ENCODE data around the gene MBD5.

MBD5 gene

GRCh38 chr2:148451046-148451445 is 430.2 kb downstream of the MBD5 start:
- DNase-seq (ENCODE audit: low read depth in 4 of 4, low spot score in 1 of 4): no peak

GRCh38 chr2:148455791-148456190 is 434.9 kb downstream of the MBD5 start:
- DNase-seq (ENCODE audit: low read depth in 4 of 4, low spot score in 1 of 4): no peak

GRCh38 chr2:148458171-148458570 is 437.3 kb downstream of the MBD5 start:
- no peak for DNase-seq (ENCODE audit: low read depth in 4 of 4, low spot score in 1 of 4)

- no peak for DNase-seq (ENCODE audit: low read depth in 4 of 4, low spot score in 1 of 4)
These were observed 438.5 kb downstream of the MBD5 start for GRCh38 chr2:148459377-148459778.

GRCh38 chr2:148461876-148462275 is 441.0 kb downstream of the MBD5 start:
- DNase-seq (ENCODE audit: low read depth in 4 of 4, low spot score in 1 of 4): no peak

GRCh38 chr2:148475626-148476025 is 454.7 kb downstream of the MBD5 start:
- DNase-seq (ENCODE audit: low read depth in 4 of 4, low spot score in 1 of 4): no peak

- DNase-seq (ENCODE audit: low read depth in 4 of 4, low spot score in 1 of 4): no peak
These were observed 458.5 kb downstream of the MBD5 start for GRCh38 chr2:148479398-148479797.

DNA sequence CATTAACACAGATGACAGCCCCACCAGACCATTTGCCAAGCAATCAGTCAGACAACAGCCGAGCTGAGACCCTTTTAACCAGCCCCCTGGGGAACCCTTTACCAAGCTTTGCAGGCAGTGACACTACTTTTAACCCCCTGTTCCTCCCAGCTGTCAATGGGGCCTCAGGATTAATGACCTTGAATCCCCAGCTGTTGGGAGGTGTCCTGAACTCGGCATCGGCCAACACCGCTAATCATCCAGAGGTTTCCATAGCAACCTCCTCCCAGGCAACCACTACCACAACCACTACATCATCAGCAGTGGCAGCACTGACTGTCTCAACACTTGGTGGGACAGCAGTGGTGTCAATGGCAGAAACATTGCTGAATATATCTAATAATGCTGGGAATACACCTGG is 462.8 kb downstream of the MBD5 start:
- DNase-seq (ENCODE audit: low read depth in 4 of 4, low spot score in 1 of 4): no peak

DNA sequence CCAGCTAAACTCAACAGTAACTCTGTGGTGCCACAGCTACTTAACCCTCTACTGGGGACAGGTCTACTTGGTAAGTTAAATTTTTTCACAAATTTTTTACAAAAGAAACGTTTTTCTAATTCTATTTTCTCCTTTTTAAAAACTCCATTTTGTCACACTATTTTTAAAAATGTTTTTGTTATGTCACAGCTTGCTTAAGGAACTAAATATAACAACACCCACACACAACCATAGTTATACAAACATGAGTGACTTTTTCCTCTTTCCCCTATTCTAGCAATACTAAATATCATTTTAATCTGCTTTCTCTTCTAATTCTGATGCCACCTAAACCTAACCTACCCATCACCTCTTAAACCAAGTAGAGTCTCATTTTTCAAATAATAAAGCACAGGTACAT is 463.2 kb downstream of the MBD5 start:
- DNase-seq (ENCODE audit: low read depth in 4 of 4, low spot score in 1 of 4): no peak

DNA sequence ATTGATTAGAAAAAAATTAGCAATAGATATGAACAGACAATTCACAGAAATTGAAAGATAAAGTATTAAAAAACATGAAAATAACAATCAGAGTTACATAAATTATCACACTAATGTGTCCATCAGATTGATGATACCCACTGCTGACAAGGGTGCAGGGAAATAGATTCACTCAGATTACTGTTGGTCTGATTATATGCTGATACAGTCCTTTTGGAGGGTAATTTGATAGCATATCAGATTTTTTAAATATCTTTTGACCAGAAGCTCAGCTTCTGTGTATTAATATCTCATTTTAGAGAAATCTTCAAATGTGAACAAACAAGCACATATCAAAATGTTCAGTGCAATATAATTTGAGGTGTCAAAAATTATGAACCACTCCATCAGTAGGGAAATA is 465.8 kb downstream of the MBD5 start:
- DNase-seq (ENCODE audit: low read depth in 4 of 4, low spot score in 1 of 4): no peak

DNA sequence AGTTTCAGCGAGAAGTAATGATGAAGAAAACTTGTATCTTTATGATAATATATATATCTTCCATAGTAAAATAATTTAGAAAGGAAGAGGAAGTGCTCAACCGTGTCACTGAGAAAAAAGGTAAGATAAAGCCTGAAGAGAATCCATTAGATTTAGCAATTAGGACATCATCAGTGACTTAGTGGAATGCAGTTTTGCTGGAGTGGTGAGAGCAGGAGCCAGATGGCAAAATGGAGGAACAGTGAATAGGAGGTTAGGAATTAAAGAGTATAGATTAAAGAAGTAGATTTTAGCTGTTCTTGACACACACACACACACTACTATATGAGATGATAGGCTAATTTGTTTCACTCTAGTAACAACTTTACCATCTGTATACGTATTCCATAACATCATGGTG is 466.5 kb downstream of the MBD5 start:
- no peak for DNase-seq (ENCODE audit: low read depth in 4 of 4, low spot score in 1 of 4)

DNA sequence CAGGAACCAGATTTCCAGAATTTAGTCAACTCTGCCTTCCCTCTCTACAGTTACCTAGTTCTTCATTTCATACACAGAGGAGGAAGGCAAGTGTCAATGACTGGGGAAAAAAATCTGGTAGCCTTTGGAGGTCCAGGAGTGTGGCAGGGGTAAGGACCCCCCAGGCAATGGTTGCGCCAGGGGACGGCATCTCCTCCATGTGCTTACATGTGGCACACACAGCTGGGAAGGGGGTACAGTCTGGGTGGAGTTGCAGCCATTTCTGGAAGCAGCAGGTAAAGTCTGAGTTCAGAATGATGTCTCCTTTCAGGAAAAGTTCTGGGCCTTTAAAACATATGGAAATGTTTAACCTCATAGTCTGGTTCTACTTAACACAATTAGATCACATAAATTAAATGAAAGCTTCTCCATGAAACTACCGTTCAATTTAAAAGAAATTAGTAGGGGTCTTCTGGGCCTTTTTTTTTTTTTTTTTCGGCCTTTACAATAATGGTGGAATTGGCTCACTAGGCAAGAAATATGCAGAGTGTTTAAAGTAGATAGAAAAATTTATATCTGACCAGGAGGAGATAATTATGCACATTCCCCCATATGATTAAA is 470.0 kb downstream of the MBD5 start:
- no peak for DNase-seq (ENCODE audit: low read depth in 4 of 4, low spot score in 1 of 4)

GRCh38 chr2:148493822-148494563 is 473.1 kb downstream of the MBD5 start:
- no peak for DNase-seq (ENCODE audit: low read depth in 4 of 4, low spot score in 1 of 4)

GRCh38 chr2:148495586-148495985 is 474.7 kb downstream of the MBD5 start:
- DNase-seq (ENCODE audit: low read depth in 4 of 4, low spot score in 1 of 4): no peak

DNA sequence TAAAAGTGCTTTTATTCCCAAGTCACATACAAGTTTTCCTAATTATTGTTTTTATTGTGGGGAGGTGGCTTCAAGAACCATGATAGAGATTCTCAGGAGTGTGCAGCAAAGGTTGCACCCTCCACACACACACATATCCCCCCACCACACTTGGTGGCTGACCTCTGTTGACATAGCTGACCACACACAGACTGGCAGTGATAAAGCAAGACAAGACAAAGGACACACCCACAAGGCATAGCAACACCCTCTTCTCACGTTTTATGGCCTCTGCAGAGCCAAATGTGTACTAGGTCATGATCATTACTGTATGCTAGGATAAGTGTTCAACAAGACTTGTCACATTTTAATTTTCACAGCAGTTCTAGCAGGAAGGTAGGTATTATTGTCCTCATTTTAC is 480.7 kb downstream of the MBD5 start:
- DNase-seq (ENCODE audit: low read depth in 4 of 4, low spot score in 1 of 4): no peak

DNA sequence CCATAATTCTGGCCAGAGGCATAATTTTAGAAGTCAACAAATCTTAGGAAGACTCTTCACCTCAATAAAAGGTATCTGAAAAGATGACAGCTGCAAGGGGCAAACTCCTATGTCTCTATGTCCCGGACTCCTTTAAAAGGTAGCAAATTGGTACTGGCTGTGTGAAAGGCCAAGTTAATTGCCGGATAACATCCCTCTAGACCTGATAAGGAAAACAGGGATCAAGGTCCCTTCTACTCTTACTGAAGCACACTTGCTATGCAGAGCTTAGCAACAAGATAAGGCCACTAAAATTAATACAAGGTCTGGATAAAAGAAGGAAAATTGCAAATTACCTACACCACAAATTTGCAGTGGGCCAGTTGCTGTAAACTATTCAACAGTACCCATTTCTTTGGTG is 482.6 kb downstream of the MBD5 start:
- no peak for DNase-seq (ENCODE audit: low read depth in 4 of 4, low spot score in 1 of 4)

GRCh38 chr2:148507970-148508369 is 487.1 kb downstream of the MBD5 start:
- DNase-seq (ENCODE audit: low read depth in 4 of 4, low spot score in 1 of 4): no peak

GRCh38 chr2:148508878-148509287 is 488.0 kb downstream of the MBD5 start:
- DNase-seq (ENCODE audit: low read depth in 4 of 4, low spot score in 1 of 4): no peak

DNA sequence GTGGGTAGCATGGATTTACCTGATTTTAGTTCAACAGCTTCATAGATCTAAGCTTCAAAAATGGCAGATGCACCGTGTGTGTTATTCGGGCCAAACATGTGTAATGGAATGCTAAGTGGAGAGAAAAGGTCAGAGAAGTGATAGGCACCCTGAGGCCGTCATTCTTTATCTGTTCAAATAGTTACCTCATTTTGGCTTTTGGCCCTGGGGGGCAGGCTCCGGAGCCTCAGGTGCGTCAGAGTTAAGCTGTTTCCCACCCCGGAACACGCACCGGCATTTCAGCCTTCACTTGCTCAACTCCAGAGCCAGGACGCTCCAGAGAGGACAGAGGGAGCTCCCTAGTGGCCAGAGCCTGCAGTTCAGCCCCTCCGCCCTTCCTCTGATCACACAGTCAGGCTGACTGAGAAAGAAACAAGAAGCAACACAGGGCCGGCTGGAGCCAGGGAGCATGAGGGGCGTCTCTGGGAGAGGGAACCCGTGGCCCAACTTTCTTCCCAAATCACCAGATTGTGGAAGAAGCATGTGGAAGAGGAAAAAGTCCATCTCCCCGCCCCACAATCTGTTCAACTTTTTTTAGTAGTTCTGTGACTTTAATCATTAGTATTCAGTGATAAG is 488.5 kb downstream of the MBD5 start:
- DNase-seq (ENCODE audit: low read depth in 4 of 4, low spot score in 1 of 4): peak; percentile 47 to 81 (median 70)

- no peak for DNase-seq (ENCODE audit: low read depth in 4 of 4, low spot score in 1 of 4)
These were observed 491.0 kb downstream of the MBD5 start for GRCh38 chr2:148511883-148512282.

GRCh38 chr2:148512501-148512900 is 491.6 kb downstream of the MBD5 start:
- DNase-seq (ENCODE audit: low read depth in 4 of 4, low spot score in 1 of 4): no peak

DNA sequence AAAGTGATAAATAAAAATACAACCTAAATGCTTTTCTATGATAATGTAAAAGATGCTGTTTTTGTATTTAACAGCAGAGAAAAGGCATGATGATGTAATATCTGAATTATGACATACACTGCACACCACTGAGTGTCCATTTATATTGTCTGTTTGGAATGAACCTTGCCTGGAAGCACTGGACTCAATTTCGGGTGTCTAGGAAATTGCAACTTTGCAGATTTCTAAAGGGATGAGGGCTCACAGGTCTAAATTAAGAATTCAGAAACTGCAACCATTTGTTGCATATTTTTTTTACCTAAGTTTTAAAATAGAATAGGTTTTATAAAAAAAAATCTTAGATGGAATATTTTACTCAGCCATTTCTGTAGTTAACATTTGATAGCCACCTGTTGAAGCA is 492.5 kb downstream of the MBD5 start:
- DNase-seq (ENCODE audit: low read depth in 4 of 4, low spot score in 1 of 4): no peak

DNA sequence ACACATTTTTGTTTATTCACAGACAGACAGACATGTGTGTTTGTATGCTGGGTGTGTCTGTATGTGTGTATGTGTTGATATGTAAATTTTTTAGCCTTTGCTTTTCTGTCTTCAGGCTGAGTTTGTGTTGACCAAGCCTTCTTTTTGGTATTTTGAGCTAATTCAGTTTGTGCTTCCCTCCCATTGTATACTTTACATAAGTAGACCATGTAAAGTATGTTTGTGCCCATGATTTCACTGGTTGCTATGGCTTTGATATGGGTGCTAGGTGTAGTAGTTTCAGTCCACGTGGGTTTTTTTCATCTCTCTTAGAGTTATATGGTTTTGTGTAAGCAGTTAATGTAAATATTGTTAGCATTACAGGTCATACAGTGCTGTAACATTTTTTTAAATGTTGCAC is 494.2 kb downstream of the MBD5 start:
- no peak for DNase-seq (ENCODE audit: low read depth in 4 of 4, low spot score in 1 of 4)
